Central memory CD4-positive, alpha-beta T cell (primary cell): ENCODE data around the gene KIAA1328.

Experiments used
- DNase-seq: peaks from one replicate; pipeline ENCODE4 v3.0.0; 2022

Gene KIAA1328

GRCh38 chr18:37258819-37259218 is 429.9 kb downstream of the KIAA1328 start:
- no peak for DNase-seq

GRCh38 chr18:37259711-37260110 is 430.8 kb downstream of the KIAA1328 start:
- DNase-seq: no peak

GRCh38 chr18:37260367-37261093 is 431.6 kb downstream of the KIAA1328 start:
- DNase-seq: no peak

GRCh38 chr18:37261246-37261840 is 432.4 kb downstream of the KIAA1328 start:
- DNase-seq: no peak

GRCh38 chr18:37261988-37262387 is 433.1 kb downstream of the KIAA1328 start:
- DNase-seq: no peak

GRCh38 chr18:37264956-37265355 is 436.0 kb downstream of the KIAA1328 start:
- no peak for DNase-seq

- no peak for DNase-seq
Observed at GRCh38 chr18:37265382-37265781, 436.5 kb downstream of the KIAA1328 start.

GRCh38 chr18:37266290-37266689 is 437.4 kb downstream of the KIAA1328 start:
- no peak for DNase-seq

GRCh38 chr18:37270038-37270665 is 441.2 kb downstream of the KIAA1328 start:
- DNase-seq: no peak

GRCh38 chr18:37270666-37271052 is 441.7 kb downstream of the KIAA1328 start:
- no peak for DNase-seq

- DNase-seq: no peak
Observed at GRCh38 chr18:37272226-37272625, 443.3 kb downstream of the KIAA1328 start.

- DNase-seq: no peak
Observed at GRCh38 chr18:37272841-37273240, 443.9 kb downstream of the KIAA1328 start.

- DNase-seq: no peak
Observed at GRCh38 chr18:37274309-37275236, 445.6 kb downstream of the KIAA1328 start.

- DNase-seq: no peak
Observed at GRCh38 chr18:37275237-37275741, 446.4 kb downstream of the KIAA1328 start.

- DNase-seq: no peak
Observed at GRCh38 chr18:37276111-37276890, 447.4 kb downstream of the KIAA1328 start.

GRCh38 chr18:37277804-37278203 is 448.9 kb downstream of the KIAA1328 start:
- DNase-seq: no peak
